DND-41 (cell line): ENCODE results near the gene ZNF311.

Experiments
- CTCF ChIP-seq: IDR thresholded peaks from 2 replicates; pipeline ENCODE4 v1.5.1; 2012; ENCODE audit warnings: borderline replicate concordance, low read length, moderate library complexity, mild to moderate bottlenecking; ENCODE audit not compliant: poor library complexity, severe bottlenecking; ENCODE audit errors: extremely low read depth
- EZH2 ChIP-seq: IDR thresholded peaks from 3 replicates; pipeline ENCODE4 v1.6.1; 2012; ENCODE audit warnings: borderline replicate concordance, low read depth, mild to moderate bottlenecking, moderate library complexity, low read length, inconsistent platforms; ENCODE audit not compliant: severe bottlenecking

GRCh38 chr6:28947067-28947765 lies 57.9 kb downstream of the ZNF311 start:
- no peak for TF ChIP-seq CTCF
- TF ChIP-seq EZH2: no peak
